HL-60 (cell line): ENCODE measurements around the gene DGKH.
A peak's percentile ranks its signal among the peaks of the same experiment; 100 is the strongest.

Experiments used
- DNase-seq, 2 experiments: peaks; one replicate each; pipeline ENCODE4 v3.0.0-alpha.2; 2010 to 2020; ENCODE audit warnings: low read depth in 1 of 2, low spot score in 1 of 2
- H3K27ac ChIP-seq: fragments of 250-450 bp; sonication (Bioruptor Pico); replicated peaks from 2 replicates; pipeline ENCODE4 v1.5.1; 2020; ENCODE audit warnings: mild to moderate bottlenecking, moderate library complexity
- H3K27me3 ChIP-seq: fragments of 250-450 bp; sonication (Bioruptor Pico); 2 replicates; pipeline ENCODE4 v1.5.1; 2021; ENCODE audit warnings: mild to moderate bottlenecking, moderate library complexity; ENCODE audit not compliant: insufficient read depth, poor library complexity, severe bottlenecking
- H3K4me3 ChIP-seq: replicated peaks from 2 replicates; pipeline ENCODE4 v1.5.1; 2011; ENCODE audit warnings: mild to moderate bottlenecking, control low read depth, low read length; ENCODE audit not compliant: insufficient read depth
- CTCF ChIP-seq: IDR thresholded peaks from one replicate; pipeline ENCODE4 v1.5.1; 2011; ENCODE audit warnings: low read length, control low read depth, inconsistent platforms; ENCODE audit not compliant: insufficient read depth
- GABPA ChIP-seq: IDR thresholded peaks from 2 replicates; pipeline ENCODE4 v1.6.1; 2012; ENCODE audit warnings: low read depth
- POLR2AphosphoS5 ChIP-seq: IDR thresholded peaks from 2 replicates; pipeline ENCODE4 v1.6.1; 2012; ENCODE audit warnings: low read depth
- REST ChIP-seq: IDR thresholded peaks from 2 replicates; pipeline ENCODE4 v1.6.1; 2012; ENCODE audit warnings: low read depth; ENCODE audit not compliant: insufficient replicate concordance
- SPI1 ChIP-seq: IDR thresholded peaks from 2 replicates; pipeline ENCODE4 v1.6.1; 2012; ENCODE audit warnings: low read depth, mild to moderate bottlenecking, borderline replicate concordance

The DGKH gene

GRCh38 chr13:42276683-42277082 lies 228.2 kb downstream of the DGKH start:
- Histone ChIP-seq H3K27ac (no peak overlapping the region), H3K27me3 (no peaks in the 10 kb centered on the region), H3K4me3 (no peak overlapping the region)
- TF ChIP-seq POLR2AphosphoS5, result no peak
- no peak for TF ChIP-seq CTCF
- TF ChIP-seq GABPA, result no peak
- TF ChIP-seq SPI1, result no peak
- TF ChIP-seq REST, result no peak
- DNase-seq, result no peak

- no peak overlapping the region for H3K27ac ChIP-seq
- no peaks in the 10 kb centered on the region for H3K27me3 ChIP-seq
- H3K4me3 ChIP-seq, result no peak overlapping the region
- no peak for DNase-seq
- TF ChIP-seq CTCF (no peak), GABPA (no peak), REST (no peak), POLR2AphosphoS5 (no peak), SPI1 (no peak)
Observed at GRCh38 chr13:42277618-42278276, 229.3 kb downstream of the DGKH start.

GRCh38 chr13:42279080-42279479 lies 230.6 kb downstream of the DGKH start:
- peak in 1 of 2 experiments; percentile 55 for DNase-seq
- Histone ChIP-seq H3K4me3 (no peak overlapping the region), H3K27me3 (no peaks in the 10 kb centered on the region), H3K27ac (peak overlapping the region; percentile 10)
- no peak for TF ChIP-seq GABPA
- no peak for TF ChIP-seq CTCF
- TF ChIP-seq REST, result no peak
- peak; percentile 54; the same call in 1 of the 2 replicates for TF ChIP-seq SPI1
- TF ChIP-seq POLR2AphosphoS5, result no peak
